Superior temporal gyrus (tissue), 1 donor: Measurements from ENCODE around the gene RBMS3.
A peak's percentile ranks its signal among the peaks of the same experiment; 100 is the strongest.

Experiments
- DNase-seq: peaks from one replicate; pipeline ENCODE4 v3.0.0-alpha.2; 2016; ENCODE audit errors: extremely low spot score

Gene RBMS3

GRCh38 chr3:29525254-29525881, 244.5 kb downstream of the RBMS3 start:
- no peak for DNase-seq

GRCh38 chr3:29527246-29527645, 246.4 kb downstream of the RBMS3 start:
- DNase-seq, result no peak

- DNase-seq, result no peak
These were observed 250.8 kb downstream of the RBMS3 start for GRCh38 chr3:29531644-29532043.

GRCh38 chr3:29532473-29532872, 251.6 kb downstream of the RBMS3 start:
- no peak for DNase-seq

GRCh38 chr3:29534006-29534405, 253.1 kb downstream of the RBMS3 start:
- DNase-seq, result no peak

- no peak for DNase-seq
These were observed 255.3 kb downstream of the RBMS3 start for GRCh38 chr3:29536016-29536758.

- no peak for DNase-seq
These were observed 257.2 kb downstream of the RBMS3 start for GRCh38 chr3:29537889-29538609.

- no peak for DNase-seq
These were observed 257.7 kb downstream of the RBMS3 start for GRCh38 chr3:29538610-29538958.

GRCh38 chr3:29540544-29540943, 259.7 kb downstream of the RBMS3 start:
- DNase-seq, result no peak

GRCh38 chr3:29544701-29545363, 264.0 kb downstream of the RBMS3 start:
- DNase-seq, result no peak

GRCh38 chr3:29545615-29546014, 264.7 kb downstream of the RBMS3 start:
- no peak for DNase-seq

- no peak for DNase-seq
These were observed 271.2 kb downstream of the RBMS3 start for GRCh38 chr3:29552051-29552450.

GRCh38 chr3:29554566-29554965, 273.7 kb downstream of the RBMS3 start:
- no peak for DNase-seq

GRCh38 chr3:29555590-29555989, 274.7 kb downstream of the RBMS3 start:
- no peak for DNase-seq

- DNase-seq, result no peak
These were observed 276.3 kb downstream of the RBMS3 start for GRCh38 chr3:29557186-29557585.

GRCh38 chr3:29557825-29558224, 277.0 kb downstream of the RBMS3 start:
- DNase-seq, result no peak

GRCh38 chr3:29559741-29560465, 279.0 kb downstream of the RBMS3 start:
- DNase-seq, result no peak

- no peak for DNase-seq
These were observed 280.8 kb downstream of the RBMS3 start for GRCh38 chr3:29561651-29562149.

GRCh38 chr3:29565236-29565635, 284.4 kb downstream of the RBMS3 start:
- DNase-seq, result no peak

GRCh38 chr3:29567501-29567900, 286.6 kb downstream of the RBMS3 start:
- DNase-seq, result no peak

GRCh38 chr3:29568355-29568754, 287.5 kb downstream of the RBMS3 start:
- DNase-seq, result peak; percentile 37

GRCh38 chr3:29576181-29576580, 295.3 kb downstream of the RBMS3 start:
- no peak for DNase-seq
